Thymus (tissue), 11 donors: Measurements from ENCODE around the gene MCF2L. TPM values are rescaled to one million over a fixed set of nuclear protein-coding genes. Genes with fewer than 3 reads are reported as not detected.

Experiments
- DNase-seq, 9 donors: peaks; one replicate each; pipeline ENCODE4 v3.0.0-alpha.2; 2013; ENCODE audit warnings: low spot score in 9 of 9, low read depth in 6 of 9, missing footprints in 1 of 9
- H3K27ac ChIP-seq, 2 donors: one replicate each; pipeline ENCODE4 v1.5.1; 2013; ENCODE audit warnings: control low read depth in 1 of 2, low read depth in 1 of 2, low read length in 1 of 2, mild to moderate bottlenecking in 1 of 2, moderate library complexity in 1 of 2
- H3K27me3 ChIP-seq, 2 donors: one replicate each; pipeline ENCODE4 v1.5.1; 2013; ENCODE audit warnings: low read length in 1 of 2; ENCODE audit not compliant: control insufficient read depth in 2 of 2, insufficient read depth in 1 of 2
- H3K36me3 ChIP-seq, 2 donors: one replicate each; pipeline ENCODE4 v1.5.1; 2013; ENCODE audit warnings: low read length in 1 of 2, mild to moderate bottlenecking in 1 of 2, moderate library complexity in 1 of 2; ENCODE audit not compliant: control insufficient read depth in 2 of 2, insufficient read depth in 2 of 2
- H3K4me1 ChIP-seq, 2 donors: one replicate each; pipeline ENCODE4 v1.5.1; 2013; ENCODE audit warnings: low read length in 2 of 2; ENCODE audit not compliant: control insufficient read depth in 2 of 2, insufficient read depth in 2 of 2
- H3K4me3 ChIP-seq, 2 donors: one replicate each; pipeline ENCODE4 v1.5.1; 2013; ENCODE audit warnings: low read length in 2 of 2, control low read depth in 1 of 2, mild to moderate bottlenecking in 1 of 2
- H3K9me3 ChIP-seq, 2 donors: one replicate each; pipeline ENCODE4 v1.5.1; 2013; ENCODE audit warnings: low read length in 1 of 2, mild to moderate bottlenecking in 1 of 2; ENCODE audit not compliant: control insufficient read depth in 2 of 2, insufficient read depth in 1 of 2
- WGBS: extraction: QIAGEN DNeasy Blood & Tissue Kit; methylation state at CpG from one replicate; pipeline ENCODE4 v1.1.7; 2013; 5-methylcytosine and 5-hydroxymethylcytosine counted together
- polyA plus RNA-seq: library from polyadenylated mRNA; stranded (reverse); fragments of 200-250 nt; gene quantifications from one replicate; pipeline ENCODE4 v1.2.3, GENCODE V29; 2013
- total RNA-seq: library from RNA; stranded (reverse); fragments of 120-200 nt; gene quantifications from one replicate; pipeline ENCODE4 v1.2.4, GENCODE V29; 2013
- donor health status: healthy.

MCF2L gene
- total and polyA plus RNA-seq, 2 donors, result 13.0 to 28.6 TPM

DNA sequence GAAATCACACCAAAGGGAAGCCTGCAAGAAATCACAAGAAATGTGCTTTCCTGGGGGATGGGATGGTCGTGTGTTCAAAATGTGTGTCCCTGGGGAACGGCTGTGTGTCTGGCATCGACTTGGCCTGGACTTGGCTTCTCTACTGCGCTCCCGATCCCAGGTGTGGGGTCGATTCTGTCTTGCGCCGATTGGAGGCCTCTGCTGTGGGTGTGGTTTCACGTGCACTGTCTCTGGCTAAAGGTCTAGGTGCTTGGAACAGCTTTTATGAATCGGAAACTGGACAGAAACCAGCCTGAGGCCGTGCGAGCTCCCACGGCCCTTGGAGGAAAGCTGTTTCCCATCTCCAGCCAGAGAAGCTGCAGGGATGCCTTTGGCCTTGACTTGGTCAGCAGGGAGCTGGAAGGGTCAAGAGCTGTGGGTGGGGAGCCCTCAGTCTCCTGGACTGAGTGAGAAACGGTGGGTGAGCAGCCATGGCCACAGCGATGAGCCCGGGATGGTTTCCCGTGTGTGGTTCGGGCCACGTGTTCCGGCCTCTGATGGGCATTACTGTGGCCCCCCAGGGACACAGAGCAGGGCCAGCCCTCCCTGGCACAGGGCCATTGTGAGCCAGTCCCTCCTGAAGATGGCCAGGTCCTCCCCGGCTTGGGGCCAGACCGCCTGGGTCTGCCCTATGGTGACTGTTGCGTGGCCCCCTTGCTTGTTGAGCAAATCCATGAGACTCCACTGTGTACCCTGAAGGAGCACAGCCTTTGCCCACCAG, 29.7 kb downstream of the MCF2L start:
- Histone ChIP-seq H3K27ac (no peak overlapping the region), H3K9me3 (no peaks in the 10 kb centered on the region), H3K27me3 (peaks cover 4 to 19% of the 10 kb centered on the region in 2 donors), H3K4me3 (no peak overlapping the region), H3K4me1 (peaks cover 0 to 7% of the 10 kb centered on the region in 2 donors), H3K36me3 (no peaks in the 10 kb centered on the region)
- WGBS, result 96% methylated on average over 23 of the region's 23 CpGs
- DNase-seq, result no peak

DNA sequence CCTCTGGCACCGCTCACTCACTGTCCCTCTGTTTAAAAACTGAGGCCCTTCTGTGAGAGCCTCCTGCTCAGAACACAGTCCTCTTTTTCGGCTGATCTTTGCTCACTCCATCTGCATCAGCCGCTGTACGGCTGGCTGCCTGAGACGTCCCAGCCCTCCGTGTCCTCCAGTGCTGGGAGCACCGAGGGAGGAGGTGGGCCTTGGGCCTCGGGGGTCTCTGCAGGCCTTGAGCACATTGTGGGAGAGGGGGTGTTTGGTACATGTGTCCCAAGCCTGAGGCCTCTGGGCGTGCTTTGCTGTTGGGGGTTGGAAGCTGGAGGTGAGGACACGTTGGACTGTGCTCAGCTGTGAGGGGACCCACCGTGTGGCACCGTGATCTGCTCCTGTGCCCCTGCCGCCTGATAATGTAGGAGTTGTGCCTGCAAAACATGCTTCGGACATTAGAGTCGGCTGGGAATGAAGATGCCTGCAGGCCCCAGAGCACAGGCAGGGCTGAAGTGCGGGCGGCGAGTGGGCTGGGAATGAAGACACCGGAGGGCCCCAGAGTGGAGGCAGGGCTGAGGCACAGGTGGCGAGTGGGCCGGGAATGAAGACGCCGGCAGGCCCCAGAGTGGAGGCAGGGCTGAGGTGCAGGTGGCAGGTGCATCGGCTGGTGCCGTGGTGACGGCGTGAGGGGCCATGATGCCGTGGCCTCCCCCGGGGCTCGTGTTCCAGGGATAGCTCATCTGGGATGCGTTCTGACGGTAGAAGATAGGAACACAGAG, 30.6 kb downstream of the MCF2L start:
- no peak overlapping the region for H3K27ac ChIP-seq
- no peaks in the 10 kb centered on the region for H3K9me3 ChIP-seq
- H3K36me3 ChIP-seq, result no peaks in the 10 kb centered on the region
- 96% methylated on average over 32 of the region's 32 CpGs for WGBS
- no peak overlapping the region for H3K4me3 ChIP-seq
- H3K27me3 ChIP-seq, result peaks cover 4 to 19% of the 10 kb centered on the region in 2 donors
- peaks cover 0 to 7% of the 10 kb centered on the region in 2 donors for H3K4me1 ChIP-seq
- no peak for DNase-seq

DNA sequence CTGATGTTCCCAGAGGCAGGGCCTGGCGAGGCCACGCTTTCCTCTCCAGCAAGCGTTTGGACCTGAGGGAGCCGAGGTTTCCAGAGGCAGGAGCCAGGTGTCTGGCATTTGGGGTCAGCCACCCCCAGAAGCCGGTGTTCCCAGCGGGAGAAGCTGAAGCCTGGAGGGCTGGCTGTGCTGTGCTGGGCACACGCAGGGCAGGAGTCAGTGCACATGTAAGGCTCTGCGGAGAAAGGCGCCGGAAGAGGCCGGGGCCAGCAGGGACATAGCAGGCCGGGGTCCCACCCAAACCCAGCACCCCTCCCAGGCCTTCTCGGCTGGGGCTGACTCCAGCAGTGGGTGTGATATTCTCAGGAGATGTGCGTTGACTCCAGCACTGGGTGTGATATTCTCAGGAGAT, 31.6 kb downstream of the MCF2L start:
- H3K27ac ChIP-seq, result no peak overlapping the region
- DNase-seq, result no peak
- peaks cover 0 to 7% of the 10 kb centered on the region in 2 donors for H3K9me3 ChIP-seq
- H3K36me3 ChIP-seq, result no peaks in the 10 kb centered on the region
- H3K27me3 ChIP-seq, result peaks cover 4 to 19% of the 10 kb centered on the region in 2 donors
- 92% methylated on average over 14 of the region's 14 CpGs for WGBS
- no peak overlapping the region for H3K4me3 ChIP-seq
- H3K4me1 ChIP-seq, result peaks cover 0 to 7% of the 10 kb centered on the region in 2 donors

DNA sequence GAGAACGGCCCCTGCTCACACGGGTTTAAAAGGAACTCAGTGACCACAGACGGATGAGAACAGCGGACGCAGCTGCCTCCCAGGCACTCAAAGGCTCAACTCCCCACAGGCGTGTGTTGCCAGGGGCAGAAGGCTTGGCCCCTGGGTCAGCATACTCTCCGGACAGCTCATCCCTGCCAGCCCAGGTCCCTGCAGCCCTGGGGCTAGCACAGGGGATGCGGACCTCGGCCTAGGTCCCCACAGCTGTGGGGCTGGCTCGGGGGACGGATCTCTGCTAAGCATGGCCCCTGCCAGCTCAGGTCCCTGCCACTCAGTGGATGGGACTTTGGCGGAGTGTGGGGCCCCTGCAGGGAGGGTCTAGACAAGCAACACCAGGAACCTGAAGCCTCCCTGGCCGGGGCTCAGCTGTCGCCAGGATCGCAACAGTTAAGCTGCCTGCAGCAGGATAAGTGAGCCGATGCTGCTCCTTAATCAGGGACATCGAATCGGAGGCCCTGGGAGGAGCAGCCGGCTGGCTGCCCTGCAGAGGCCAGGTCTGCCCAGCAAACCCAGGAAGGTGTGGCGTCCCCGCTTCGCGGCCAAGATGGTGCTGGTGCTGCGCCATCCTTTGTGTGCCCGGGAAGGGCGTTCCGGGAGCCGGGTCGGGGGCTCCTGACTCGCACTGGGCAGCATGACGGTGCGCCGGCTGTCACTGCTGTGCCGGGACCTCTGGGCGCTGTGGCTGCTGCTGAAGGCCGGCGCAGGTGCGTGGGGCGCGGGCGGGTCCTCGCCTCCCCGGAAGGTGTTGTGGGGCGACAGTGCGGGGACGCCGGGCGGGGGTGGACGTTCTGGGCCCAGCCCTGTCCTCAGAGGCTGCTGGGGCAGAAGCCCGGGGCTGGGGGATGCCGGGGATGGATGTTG, 32.5 kb downstream of the MCF2L start:
- 37% methylated on average over 51 of the region's 51 CpGs for WGBS
- peak in 1 of 9 donors; percentile 21 for DNase-seq
- Histone ChIP-seq H3K9me3 (peaks cover 0 to 7% of the 10 kb centered on the region in 2 donors), H3K27me3 (peaks cover 4 to 19% of the 10 kb centered on the region in 2 donors), H3K27ac (no peak overlapping the region), H3K4me1 (peaks cover 0 to 7% of the 10 kb centered on the region in 2 donors), H3K4me3 (no peak overlapping the region), H3K36me3 (no peaks in the 10 kb centered on the region)

DNA sequence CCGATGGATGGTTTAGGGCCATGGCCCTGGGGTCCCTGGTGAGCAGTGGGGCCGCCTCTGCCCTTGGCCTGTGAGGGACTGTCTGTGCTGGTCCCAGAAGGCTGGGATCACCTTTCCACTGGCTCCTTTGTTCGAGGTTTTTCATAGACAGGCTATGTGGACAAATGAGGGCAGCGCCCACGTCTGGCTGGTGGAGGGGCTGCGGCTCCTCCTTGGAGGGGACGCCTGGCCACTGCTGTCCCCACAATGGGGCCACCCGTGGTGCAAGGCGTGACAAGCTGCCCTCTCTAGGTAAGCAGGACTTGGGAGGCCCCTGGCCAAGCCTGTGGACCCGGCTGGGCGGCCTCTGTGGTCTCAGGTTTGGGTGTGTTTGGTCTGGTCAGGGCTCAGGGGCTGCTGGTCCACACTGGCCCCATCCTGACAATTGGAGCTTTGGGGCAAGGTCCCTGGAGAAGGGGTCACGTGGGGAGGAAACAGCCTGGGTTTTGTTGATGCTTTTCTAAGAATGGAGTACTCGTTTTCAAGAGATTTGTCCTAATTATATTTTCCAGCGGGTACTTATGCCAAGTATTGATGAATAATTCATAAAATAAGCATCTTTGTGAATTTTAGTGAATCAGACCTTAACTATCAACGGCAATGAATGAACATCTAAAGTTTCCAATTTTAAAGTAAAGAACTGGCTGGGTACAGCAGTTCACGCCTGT, 33.3 kb downstream of the MCF2L start:
- H3K27ac ChIP-seq, result no peak overlapping the region
- H3K4me1 ChIP-seq, result peaks cover 0 to 7% of the 10 kb centered on the region in 2 donors
- H3K36me3 ChIP-seq, result no peaks in the 10 kb centered on the region
- peaks cover 4 to 19% of the 10 kb centered on the region in 2 donors for H3K27me3 ChIP-seq
- DNase-seq, result no peak
- no peak overlapping the region for H3K4me3 ChIP-seq
- peaks cover 0 to 7% of the 10 kb centered on the region in 2 donors for H3K9me3 ChIP-seq
- WGBS, result 84% methylated on average over 16 of the region's 16 CpGs

DNA sequence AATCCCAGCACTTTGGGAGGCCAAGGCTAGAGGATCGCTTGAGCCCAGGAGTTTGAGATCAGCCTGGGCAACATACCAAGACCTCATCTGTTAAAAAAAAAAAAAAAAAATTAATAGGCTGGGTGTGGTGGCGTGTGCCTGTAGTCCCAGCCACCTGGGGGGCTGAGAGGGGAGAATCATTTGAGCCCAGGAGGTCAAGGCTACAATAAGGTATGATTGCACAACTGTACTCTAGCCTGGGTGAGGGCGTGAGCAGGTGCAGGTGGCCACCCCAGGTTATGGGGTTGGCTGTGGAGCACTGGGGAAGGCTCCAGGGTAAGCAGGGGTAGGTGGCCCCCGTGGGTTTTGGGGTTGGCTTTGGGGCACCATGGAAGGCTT, 33.9 kb downstream of the MCF2L start:
- Histone ChIP-seq H3K27ac (no peak overlapping the region), H3K36me3 (no peaks in the 10 kb centered on the region), H3K9me3 (peaks cover 0 to 7% of the 10 kb centered on the region in 2 donors), H3K4me3 (no peak overlapping the region), H3K4me1 (peaks cover 0 to 7% of the 10 kb centered on the region in 2 donors), H3K27me3 (peaks cover 4 to 19% of the 10 kb centered on the region in 2 donors)
- 93% methylated on average over 4 of the region's 4 CpGs for WGBS
- DNase-seq, result no peak

DNA sequence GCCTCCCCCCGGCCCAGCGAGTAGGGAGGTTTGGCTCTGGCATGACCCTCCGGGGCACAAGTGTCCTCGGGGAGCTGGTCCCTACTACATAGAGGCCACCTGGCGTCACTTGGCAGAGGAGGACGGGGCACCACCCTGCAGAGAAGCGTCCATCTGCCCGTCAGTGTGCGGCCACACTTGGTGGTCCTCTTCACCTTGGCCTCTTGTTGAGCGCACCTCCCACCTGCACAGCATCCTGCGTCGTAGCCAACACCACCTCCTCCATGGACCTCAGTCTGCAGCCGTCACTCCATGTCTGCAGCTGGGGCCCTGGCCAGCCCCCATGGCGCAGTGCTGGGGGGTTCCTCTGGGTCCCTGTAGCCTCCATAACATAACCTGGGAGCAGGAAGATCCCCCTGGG, 35.1 kb downstream of the MCF2L start:
- DNase-seq, result no peak
- Histone ChIP-seq H3K9me3 (peaks cover 0 to 7% of the 10 kb centered on the region in 2 donors), H3K27me3 (peaks cover 4 to 19% of the 10 kb centered on the region in 2 donors), H3K4me1 (peaks cover 0 to 7% of the 10 kb centered on the region in 2 donors), H3K27ac (no peak overlapping the region), H3K36me3 (no peaks in the 10 kb centered on the region), H3K4me3 (no peak overlapping the region)
- WGBS, result 95% methylated on average over 14 of the region's 14 CpGs

DNA sequence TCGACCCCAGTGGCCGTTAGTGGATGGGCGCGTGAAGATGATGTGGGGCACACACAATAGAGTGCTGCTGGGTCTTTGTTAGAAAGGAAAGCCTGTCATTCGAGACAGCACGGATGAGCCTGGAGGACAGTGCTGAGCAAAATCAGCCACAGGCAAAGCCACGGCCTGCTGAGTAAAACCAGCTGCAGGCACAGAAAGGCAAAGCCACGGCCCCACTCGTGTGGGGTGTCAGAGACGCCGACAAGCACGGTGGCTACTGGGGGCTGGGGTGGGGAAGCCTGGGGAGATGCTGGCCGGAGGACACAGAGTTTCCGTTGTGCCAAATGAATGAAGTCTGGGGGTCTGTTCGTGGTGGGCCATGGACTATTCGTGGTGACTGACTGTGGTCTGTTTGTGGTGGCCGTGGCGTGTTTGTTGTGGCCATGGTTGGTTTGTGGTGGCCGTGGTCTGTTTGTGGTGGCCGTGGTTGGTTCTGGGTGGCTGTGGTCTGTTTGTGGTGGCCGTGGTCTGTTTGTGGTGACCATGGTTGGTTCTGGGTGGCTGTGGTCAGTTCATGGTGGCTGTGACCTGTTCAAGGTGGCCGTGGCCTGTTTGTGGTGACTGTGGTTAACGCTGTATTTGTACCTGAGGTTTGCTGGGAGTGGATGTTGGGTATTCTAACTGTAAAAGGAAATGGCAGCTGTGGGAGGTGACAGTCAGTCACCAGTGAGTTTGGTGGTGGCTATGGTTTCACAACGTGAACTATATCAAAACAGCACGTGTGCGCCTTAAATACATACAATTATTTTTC, 36.3 kb downstream of the MCF2L start:
- H3K4me3 ChIP-seq, result no peak overlapping the region
- no peaks in the 10 kb centered on the region for H3K36me3 ChIP-seq
- peaks cover 0 to 7% of the 10 kb centered on the region in 2 donors for H3K9me3 ChIP-seq
- WGBS, result 56% methylated on average over 26 of the region's 26 CpGs
- H3K4me1 ChIP-seq, result peaks cover 0 to 7% of the 10 kb centered on the region in 2 donors
- H3K27me3 ChIP-seq, result peaks cover 4 to 18% of the 10 kb centered on the region in 2 donors
- DNase-seq, result no peak
- no peak overlapping the region for H3K27ac ChIP-seq
